CD4-positive, alpha-beta T cell treated with Interleukin-4 for 4 hours (primary cell): ENCODE measurements around the gene FIS1.
"Not testable (repeated sequence)": the region's sequence is repeated elsewhere in the genome, so short reads cannot be mapped to it uniquely, and the experiment has no call there.

ENCODE experiments used
- DNase-seq: peaks from one replicate; pipeline ENCODE4 v3.0.0-alpha.2; 2020

FIS1 gene

GRCh38 chr7:101201695-101202602 is 42.9 kb downstream of the FIS1 start:
- DNase-seq: no peak

- DNase-seq: no peak
Observed at GRCh38 chr7:101200862-101201599, 43.9 kb downstream of the FIS1 start, which contains the start of gene MOGAT3. Gene MOGAT3, minus strand, starts transcription at chr7:101201036. Its CDS starts 182 bp downstream, at chr7:101200854.

- no peak for DNase-seq
Observed at GRCh38 chr7:101200504-101200861, 44.4 kb downstream of the FIS1 start.

- not testable (repeated sequence) for DNase-seq
Observed at GRCh38 chr7:101199522-101199921, 45.4 kb downstream of the FIS1 start.

GRCh38 chr7:101198476-101198875 is 46.4 kb downstream of the FIS1 start:
- DNase-seq: no peak

- DNase-seq: no peak
Observed at GRCh38 chr7:101197991-101198390, 46.9 kb downstream of the FIS1 start.

- DNase-seq: no peak
Observed at GRCh38 chr7:101195884-101196283, 49.0 kb downstream of the FIS1 start.
